ENCODE results near the gene TSHZ1.
"Not testable (repeated sequence)": the region's sequence is repeated elsewhere in the genome, so short reads cannot be mapped to it uniquely, and the experiment has no call there.

TSHZ1 gene

GRCh38 chr18:75179819-75180600, 30.6 kb upstream of the TSHZ1 start:
- no peak for DNase-seq (ENCODE audit: extremely low read depth in 1 of 2, low read depth in 1 of 2)

GRCh38 chr18:75183524-75183923, 27.1 kb upstream of the TSHZ1 start:
- DNase-seq (ENCODE audit: extremely low read depth in 1 of 2, low read depth in 1 of 2): no peak

GRCh38 chr18:75183973-75184493, 26.6 kb upstream of the TSHZ1 start:
- no peak for DNase-seq (ENCODE audit: extremely low read depth in 1 of 2, low read depth in 1 of 2)

GRCh38 chr18:75185460-75185859, 25.1 kb upstream of the TSHZ1 start:
- DNase-seq (ENCODE audit: extremely low read depth in 1 of 2, low read depth in 1 of 2): no peak

GRCh38 chr18:75187702-75188101, 22.9 kb upstream of the TSHZ1 start:
- not testable (repeated sequence) for DNase-seq (ENCODE audit: extremely low read depth in 1 of 2, low read depth in 1 of 2)

GRCh38 chr18:75189696-75190095, 20.9 kb upstream of the TSHZ1 start:
- DNase-seq (ENCODE audit: extremely low read depth in 1 of 2, low read depth in 1 of 2): no peak

- no peak for DNase-seq (ENCODE audit: extremely low read depth in 1 of 2, low read depth in 1 of 2)
Measured at GRCh38 chr18:75192899-75193298, 17.7 kb upstream of the TSHZ1 start.

- no peak for DNase-seq (ENCODE audit: extremely low read depth in 1 of 2, low read depth in 1 of 2)
Measured at GRCh38 chr18:75198036-75198435, 12.6 kb upstream of the TSHZ1 start.

- DNase-seq (ENCODE audit: extremely low read depth in 1 of 2, low read depth in 1 of 2): no peak
Measured at GRCh38 chr18:75199327-75199726, 11.3 kb upstream of the TSHZ1 start.

GRCh38 chr18:75200071-75200470, 10.5 kb upstream of the TSHZ1 start:
- DNase-seq (ENCODE audit: extremely low read depth in 1 of 2, low read depth in 1 of 2): no peak

GRCh38 chr18:75200605-75201280, 9.9 kb upstream of the TSHZ1 start:
- DNase-seq (ENCODE audit: extremely low read depth in 1 of 2, low read depth in 1 of 2): no peak

- no peak for DNase-seq (ENCODE audit: extremely low read depth in 1 of 2, low read depth in 1 of 2)
Measured at GRCh38 chr18:75201282-75202270, 9.0 kb upstream of the TSHZ1 start.

- no peak for DNase-seq (ENCODE audit: extremely low read depth in 1 of 2, low read depth in 1 of 2)
Measured at GRCh38 chr18:75202696-75203365, 7.8 kb upstream of the TSHZ1 start.

- no peak for DNase-seq (ENCODE audit: extremely low read depth in 1 of 2, low read depth in 1 of 2)
Measured at GRCh38 chr18:75203416-75204268, 7.0 kb upstream of the TSHZ1 start.

- DNase-seq (ENCODE audit: extremely low read depth in 1 of 2, low read depth in 1 of 2): no peak
Measured at GRCh38 chr18:75204269-75204731, 6.3 kb upstream of the TSHZ1 start.

- no peak for DNase-seq (ENCODE audit: extremely low read depth in 1 of 2, low read depth in 1 of 2)
Measured at GRCh38 chr18:75204732-75205513, 5.7 kb upstream of the TSHZ1 start.

GRCh38 chr18:75205514-75206132, 5.0 kb upstream of the TSHZ1 start:
- no peak for DNase-seq (ENCODE audit: extremely low read depth in 1 of 2, low read depth in 1 of 2)
